CD14-positive monocyte (primary cell): ENCODE measurements around the gene INIP. TPM values are rescaled to one million over a fixed set of nuclear protein-coding genes. Genes with fewer than 3 reads are reported as not detected.
A peak's percentile ranks its signal among the peaks of the same experiment; 100 is the strongest.

Source experiments
- DNase-seq, 3 donors: peaks; one replicate each; pipeline ENCODE4 v3.0.0-alpha.2; 2011 to 2022
- H2AFZ ChIP-seq: 2 replicates; pipeline ENCODE4 v1.6.0; 2012; ENCODE audit warnings: mild to moderate bottlenecking, low read depth, low read length, inconsistent platforms; ENCODE audit not compliant: insufficient read depth, poor library complexity, severe bottlenecking
- H3K27ac ChIP-seq, 2 donors: 1 replicate in 1 of 2; 2 replicates in 1 of 2; pipeline ENCODE4 v1.5.1; 2012 to 2013; ENCODE audit warnings: low read length in 2 of 2, control low read depth in 1 of 2, inconsistent platforms in 1 of 2, low read depth in 1 of 2, mild to moderate bottlenecking in 1 of 2
- H3K27me3 ChIP-seq, 2 donors: one replicate each; pipeline versions ENCODE4 v1.6.0 to v1.6.1; 2011 to 2013; ENCODE audit warnings: low read length in 2 of 2; ENCODE audit not compliant: control insufficient read depth in 2 of 2, insufficient read depth in 2 of 2
- H3K36me3 ChIP-seq, 2 donors: replicated peaks in 1 of 2; 1 replicate in 1 of 2; 2 replicates in 1 of 2; pipeline versions ENCODE4 v1.5.1 to v1.6.1; 2012 to 2013; ENCODE audit warnings: low read length in 2 of 2, control low read depth in 1 of 2, inconsistent platforms in 1 of 2, mild to moderate bottlenecking in 1 of 2; ENCODE audit not compliant: insufficient read depth in 2 of 2, control insufficient read depth in 1 of 2
- H3K4me1 ChIP-seq, 2 donors: 1 replicate in 1 of 2; 2 replicates in 1 of 2; pipeline versions ENCODE4 v1.5.1 to v1.6.1; 2012 to 2013; ENCODE audit warnings: low read length in 2 of 2, control low read depth in 1 of 2, inconsistent platforms in 1 of 2, mild to moderate bottlenecking in 1 of 2, moderate library complexity in 1 of 2; ENCODE audit not compliant: insufficient read depth in 2 of 2, control insufficient read depth in 1 of 2
- H3K4me2 ChIP-seq: replicated peaks from 2 replicates; pipeline ENCODE3; 2012; ENCODE audit warnings: low read length, moderate library complexity, mild to moderate bottlenecking; ENCODE audit not compliant: poor library complexity, severe bottlenecking; ENCODE audit errors: extremely low read depth
- H3K4me3 ChIP-seq, 3 experiments: fragments of 200-600 bp in 1 of 3; sonication (generic) in 1 of 3; replicated peaks in 1 of 3; 1 replicate in 2 of 3; 2 replicates in 1 of 3; pipeline ENCODE4 v1.5.1; 2011 to 2013; ENCODE audit warnings: low read length in 3 of 3, mild to moderate bottlenecking in 3 of 3, control low read depth in 2 of 3, low read depth in 2 of 3, inconsistent platforms in 1 of 3, moderate library complexity in 1 of 3
- H3K79me2 ChIP-seq: 2 replicates; pipeline ENCODE4 v1.6.0; 2012; ENCODE audit warnings: mild to moderate bottlenecking, control low read depth, inconsistent platforms, low read length, moderate library complexity; ENCODE audit not compliant: insufficient read depth
- H3K9ac ChIP-seq: 2 replicates; pipeline ENCODE4 v1.6.0; 2017; ENCODE audit warnings: low read length, mild to moderate bottlenecking; ENCODE audit not compliant: insufficient read depth, poor library complexity, severe bottlenecking
- H3K9me3 ChIP-seq, 2 donors: replicated peaks in 1 of 2; 1 replicate in 1 of 2; 2 replicates in 1 of 2; pipeline versions ENCODE4 v1.5.1 to v1.6.1; 2012 to 2013; ENCODE audit warnings: low read length in 2 of 2, control low read depth in 1 of 2; ENCODE audit not compliant: control insufficient read depth in 1 of 2, insufficient read depth in 1 of 2
- H4K20me1 ChIP-seq: 2 replicates; pipeline ENCODE4 v1.6.0; 2012; ENCODE audit warnings: mild to moderate bottlenecking, low read length, control low read depth, moderate library complexity; ENCODE audit not compliant: insufficient read depth
- H3K27ac Mint-ChIP-seq, 7 donors: one replicate each; pipeline ENCODE4 v1.8.0; 2020; ENCODE audit warnings: mild to moderate bottlenecking in 7 of 7, mixed read lengths in 7 of 7, moderate library complexity in 6 of 7, inconsistent platforms in 2 of 7
- H3K27me3 Mint-ChIP-seq, 3 donors: one replicate each; pipeline ENCODE4 v1.8.0; 2021 to 2022; ENCODE audit warnings: low read depth in 3 of 3, mild to moderate bottlenecking in 3 of 3, mixed read lengths in 3 of 3, moderate library complexity in 3 of 3, inconsistent platforms in 1 of 3
- H3K36me3 Mint-ChIP-seq, 2 donors: one replicate each; pipeline ENCODE4 v1.8.0; 2020; ENCODE audit warnings: mixed read lengths in 2 of 2, inconsistent platforms in 1 of 2, mild to moderate bottlenecking in 1 of 2
- H3K4me1 Mint-ChIP-seq: one replicate; pipeline ENCODE4 v1.8.0; 2020; ENCODE audit warnings: mild to moderate bottlenecking, mixed read lengths
- H3K4me3 Mint-ChIP-seq, 2 donors: one replicate each; pipeline ENCODE4 v1.8.0; 2020; ENCODE audit warnings: mild to moderate bottlenecking in 2 of 2, mixed read lengths in 2 of 2, moderate library complexity in 1 of 2
- H3K9me3 Mint-ChIP-seq, 7 donors: one replicate each; pipeline ENCODE4 v1.8.0; 2020 to 2022; ENCODE audit warnings: mixed read lengths in 7 of 7, mild to moderate bottlenecking in 6 of 7, moderate library complexity in 6 of 7, inconsistent platforms in 2 of 7
- CTCF ChIP-seq: fragments of 200-600 bp; IDR thresholded peaks from one replicate; pipeline ENCODE4 v1.8.0; 2022; ENCODE audit warnings: antibody characterized with exemption, mild to moderate bottlenecking
- WGBS: methylation state at CpG from one replicate; pipeline ENCODE4 v1.1.5; 2013; ENCODE audit warnings: missing lambda C conversion rate; ENCODE audit not compliant: insufficient coverage; 5-methylcytosine and 5-hydroxymethylcytosine counted together
- intact Hi-C, 2 donors: fragments of 100-400 bp; cut with micrococcal nuclease; formaldehyde crosslinking; loops; one replicate each; pipeline versions ENCODE4 v1.15.0 to v1.15.1; 2023
- polyA plus RNA-seq, 3 donors: library from polyadenylated mRNA; depleted of rRNA in 1 of 3; unstranded in 2 of 3; stranded (reverse) in 1 of 3; fragments of 300-500 nt in 2 of 3; fragments of >200 nt in 1 of 3; fragmentation: Illumina TruSeq in 2 of 3; gene quantifications; 1 replicate in 2 of 3; 2 replicates in 1 of 3; pipeline ENCODE4 v1.2.3, GENCODE V29; 2012 to 2021

Gene INIP
- polyA plus RNA-seq, 3 donors = 10.7 to 53.0 (median 49.0) TPM

DNA sequence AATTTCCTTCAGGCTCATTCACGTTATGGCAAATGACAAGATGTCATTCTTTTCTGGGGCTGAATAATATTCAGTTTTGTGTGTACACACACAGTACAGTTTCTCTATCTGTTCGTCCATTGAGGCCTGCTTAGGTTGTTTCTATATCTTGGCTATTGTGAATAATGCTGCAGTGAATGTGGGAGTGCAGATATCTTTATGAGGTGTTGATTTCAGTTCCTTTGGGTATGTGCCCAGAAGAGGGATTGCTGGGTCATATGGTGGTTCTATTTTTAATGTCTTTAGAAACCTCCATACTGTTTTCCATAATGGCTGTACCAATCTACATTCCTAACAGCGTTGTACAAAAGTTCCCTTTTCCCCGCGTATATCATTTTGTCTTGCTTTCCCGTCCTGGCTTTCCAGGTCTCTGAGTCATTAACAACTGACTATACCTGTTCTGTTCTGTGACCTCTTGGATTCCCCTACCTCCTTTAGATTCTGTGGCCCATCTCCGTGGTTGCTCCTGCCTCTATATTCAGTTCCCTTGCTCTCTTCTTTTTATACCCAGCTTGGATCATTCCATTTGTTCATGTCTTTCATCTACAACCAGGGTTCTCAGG, 39.5 kb upstream of the INIP start:
- H3K4me1 ChIP-seq = peaks cover 52 to 60% of the 10 kb centered on the region in 2 donors
- H3K27ac Mint-ChIP-seq = peak overlapping the region in 5 of 7 donors; percentile 26 to 82 (median 79)

GRCh38 chr9:112755675-112756074, 37.8 kb upstream of the INIP start:
- Histone ChIP-seq H3K36me3 (no peaks in the 10 kb centered on the region), H3K79me2 (peaks cover 95% of the 10 kb centered on the region), H3K4me3 (peak overlapping the region in 1 of 3 experiments; percentile 53), H4K20me1 (peaks cover 89% of the 10 kb centered on the region), H2AFZ (no peak overlapping the region), H3K9me3 (no peaks in the 10 kb centered on the region), H3K4me1 (peaks cover 60 to 73% of the 10 kb centered on the region in 2 donors), H3K9ac (no peak overlapping the region), H3K27me3 (no peaks in the 10 kb centered on the region), H3K4me2 (peak overlapping the region; percentile 61), H3K27ac (peak overlapping the region; percentile 69 to 82)
- Mint-ChIP-seq H3K4me3 (no peak overlapping the region), H3K4me1 (peaks cover 79% of the 10 kb centered on the region), H3K9me3 (peaks cover 0 to 5% (median 0%) of the 10 kb centered on the region in 7 donors), H3K36me3 (peaks cover 13 to 26% of the 10 kb centered on the region in 2 donors), H3K27me3 (peaks cover 0 to under 1% (median 0%) of the 10 kb centered on the region in 3 donors), H3K27ac (peak overlapping the region; percentile 84 to 98 (median 93))
- TF ChIP-seq CTCF = no peak
- no peak for DNase-seq
- intact Hi-C loops = no loop called here
- WGBS = 100% methylated on average over 3 of the region's 4 CpGs

More for the DNA sequence above, 39.5 kb upstream of the INIP start:
- Histone ChIP-seq H3K9ac (no peak overlapping the region), H4K20me1 (peaks cover 97% of the 10 kb centered on the region), H3K27me3 (no peaks in the 10 kb centered on the region), H2AFZ (no peak overlapping the region), H3K9me3 (no peaks in the 10 kb centered on the region), H3K4me2 (peak overlapping the region; percentile 12), H3K27ac (peak overlapping the region in 1 of 2 donors; percentile 6), H3K36me3 (peaks cover 0 to under 1% of the 10 kb centered on the region in 2 donors), H3K4me3 (peak overlapping the region in 1 of 3 experiments; percentile 11), H3K79me2 (peaks cover 96% of the 10 kb centered on the region)
- WGBS = 93% methylated on average over 6 of the region's 7 CpGs
- Mint-ChIP-seq H3K9me3 (peaks cover 0 to 5% (median 0%) of the 10 kb centered on the region in 7 donors), H3K36me3 (peaks cover 13 to 30% of the 10 kb centered on the region in 2 donors), H3K27me3 (peaks cover 0 to 2% (median 0%) of the 10 kb centered on the region in 3 donors), H3K4me3 (peak overlapping the region in 1 of 2 donors; percentile 67), H3K4me1 (peaks cover 76% of the 10 kb centered on the region)
- no peak for TF ChIP-seq CTCF
- intact Hi-C loops = no loop called here
- no peak for DNase-seq
